Smooth muscle cell of the brain vasculature (primary cell): Measurements from ENCODE around the gene BICD1.
"Not testable (repeated sequence)": the region's sequence is repeated elsewhere in the genome, so short reads cannot be mapped to it uniquely, and the experiment has no call there.

Source experiments
- DNase-seq: peaks from one replicate; pipeline ENCODE4 v3.0.0-alpha.2; 2012; ENCODE audit warnings: low read depth, low spot score

The BICD1 gene

GRCh38 chr12:32191445-32191844, 84.8 kb downstream of the BICD1 start:
- DNase-seq, result no peak

- DNase-seq, result no peak
These were observed 89.9 kb downstream of the BICD1 start for GRCh38 chr12:32196250-32197198.

- no peak for DNase-seq
These were observed 90.8 kb downstream of the BICD1 start for GRCh38 chr12:32197421-32197820.

- DNase-seq, result no peak
These were observed 91.9 kb downstream of the BICD1 start for GRCh38 chr12:32198555-32198954.

GRCh38 chr12:32201096-32201495, 94.4 kb downstream of the BICD1 start:
- DNase-seq, result no peak

GRCh38 chr12:32201976-32202375, 95.3 kb downstream of the BICD1 start:
- no peak for DNase-seq

GRCh38 chr12:32205731-32206130, 99.1 kb downstream of the BICD1 start:
- no peak for DNase-seq

GRCh38 chr12:32208355-32208754, 101.7 kb downstream of the BICD1 start:
- no peak for DNase-seq

GRCh38 chr12:32211066-32211899, 104.6 kb downstream of the BICD1 start:
- no peak for DNase-seq

- no peak for DNase-seq
These were observed 105.2 kb downstream of the BICD1 start for GRCh38 chr12:32211900-32212156.

- no peak for DNase-seq
These were observed 108.1 kb downstream of the BICD1 start for GRCh38 chr12:32214723-32215122.

- DNase-seq, result no peak
These were observed 111.0 kb downstream of the BICD1 start for GRCh38 chr12:32217354-32218310.

GRCh38 chr12:32223941-32224340, 117.3 kb downstream of the BICD1 start:
- no peak for DNase-seq

GRCh38 chr12:32226768-32227167, 120.1 kb downstream of the BICD1 start:
- DNase-seq, result no peak

GRCh38 chr12:32229971-32230612, 123.4 kb downstream of the BICD1 start:
- DNase-seq, result no peak

GRCh38 chr12:32230613-32230993, 124.0 kb downstream of the BICD1 start:
- DNase-seq, result no peak

GRCh38 chr12:32231361-32231760, 124.7 kb downstream of the BICD1 start:
- not testable (repeated sequence) for DNase-seq

GRCh38 chr12:32233568-32233967, 126.9 kb downstream of the BICD1 start:
- DNase-seq, result no peak

GRCh38 chr12:32235251-32235650, 128.6 kb downstream of the BICD1 start:
- DNase-seq, result no peak

GRCh38 chr12:32240162-32240561, 133.5 kb downstream of the BICD1 start:
- no peak for DNase-seq

- DNase-seq, result no peak
These were observed 134.2 kb downstream of the BICD1 start for GRCh38 chr12:32240831-32241230.
